PFSK-1 (cell line): ENCODE measurements around the gene ALX4.

Experiments
- FOXP2 ChIP-seq: optimal IDR thresholded peaks from 2 replicates; pipeline ENCODE3; 2011; ENCODE audit warnings: borderline replicate concordance, control low read depth, inconsistent platforms; ENCODE audit not compliant: insufficient read depth; ENCODE audit errors: extremely low read length, extremely low read depth
- POLR2AphosphoS5 ChIP-seq: IDR thresholded peaks from 2 replicates; pipeline ENCODE4 v1.6.1; 2012; ENCODE audit warnings: low read depth, mild to moderate bottlenecking, control low read depth, low read length, moderate library complexity
- REST ChIP-seq, 2 experiments: IDR thresholded peaks; 2 replicates each; pipeline versions ENCODE4 v1.6.1 to v1.8.0; 2011 to 2012; ENCODE audit warnings: low read depth in 2 of 2, low read length in 2 of 2, control low read depth in 1 of 2, inconsistent platforms in 1 of 2, mild to moderate bottlenecking in 1 of 2, moderate library complexity in 1 of 2; ENCODE audit not compliant: insufficient read depth in 1 of 2
- SIN3A ChIP-seq: IDR thresholded peaks from 2 replicates; pipeline ENCODE4 v1.6.1; 2012; ENCODE audit warnings: mild to moderate bottlenecking, low read length, moderate library complexity, borderline replicate concordance; ENCODE audit not compliant: insufficient read depth
- TAF1 ChIP-seq: IDR thresholded peaks from 2 replicates; pipeline ENCODE4 v1.6.1; 2012; ENCODE audit warnings: low read length, control low read depth, borderline replicate concordance; ENCODE audit not compliant: insufficient read depth

Gene ALX4

GRCh38 chr11:44348114-44348513 is 38.2 kb upstream of the ALX4 start:
- TF ChIP-seq POLR2AphosphoS5 (no peak), SIN3A (no peak), FOXP2 (no peak), TAF1 (no peak), REST (IDR thresholded peaks at IDR 0.05; ENCODE audit: insufficient read depth in 1 of 2, low read depth in 2 of 2, low read length in 2 of 2) (no peak)

GRCh38 chr11:44347538-44347937 is 37.6 kb upstream of the ALX4 start:
- TF ChIP-seq FOXP2 (no peak), POLR2AphosphoS5 (no peak), REST (IDR thresholded peaks at IDR 0.05; ENCODE audit: insufficient read depth in 1 of 2, low read depth in 2 of 2, low read length in 2 of 2) (no peak)

GRCh38 chr11:44346983-44347382 is 37.0 kb upstream of the ALX4 start:
- TF ChIP-seq REST (IDR thresholded peaks at IDR 0.05; ENCODE audit: insufficient read depth in 1 of 2, low read depth in 2 of 2, low read length in 2 of 2) = no peak
- TF ChIP-seq FOXP2 = no peak
- no peak for TF ChIP-seq POLR2AphosphoS5
- TF ChIP-seq SIN3A = no peak
- TF ChIP-seq TAF1 = no peak

- TF ChIP-seq FOXP2 = no peak
- TF ChIP-seq TAF1 = no peak
- TF ChIP-seq POLR2AphosphoS5 = no peak
- TF ChIP-seq REST (IDR thresholded peaks at IDR 0.05; ENCODE audit: insufficient read depth in 1 of 2, low read depth in 2 of 2, low read length in 2 of 2) = no peak
Observed at GRCh38 chr11:44345781-44346180, 35.8 kb upstream of the ALX4 start.

- TF ChIP-seq SIN3A (no peak), REST (IDR thresholded peaks at IDR 0.05; ENCODE audit: insufficient read depth in 1 of 2, low read depth in 2 of 2, low read length in 2 of 2) (no peak), TAF1 (no peak), POLR2AphosphoS5 (no peak)
Observed at GRCh38 chr11:44344921-44345320, 35.0 kb upstream of the ALX4 start.
